GM12801 (cell line): ENCODE measurements around the gene ITGA8.

Source experiments
- TF ChIP-seq, protein P1 (sequence below): IDR thresholded peaks from one replicate; pipeline ENCODE4 v1.5.1; 2011; ENCODE audit warnings: control low read depth; ENCODE audit not compliant: insufficient read length; ENCODE audit errors: extremely low read depth

The ITGA8 gene

DNA sequence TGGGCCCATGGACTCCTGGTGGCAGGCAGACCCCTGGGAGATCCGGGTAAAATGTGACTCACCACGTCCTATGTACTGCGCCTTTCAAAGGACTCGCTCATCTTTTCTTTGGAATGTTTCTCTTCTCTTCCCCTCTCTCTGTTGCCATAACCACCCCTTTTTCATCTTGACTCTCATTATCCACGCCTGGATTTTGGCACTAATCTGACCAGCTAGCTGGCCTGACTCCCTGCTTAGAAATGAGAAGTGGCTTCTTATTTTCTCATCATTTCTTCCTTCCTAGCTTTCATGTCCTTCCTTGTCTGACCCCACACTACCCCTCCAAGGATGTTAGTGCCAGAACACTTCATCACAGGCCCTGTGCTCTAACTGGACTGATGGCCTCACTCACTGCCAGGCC, 250.6 kb downstream of the ITGA8 start:
- TF ChIP-seq, protein P1, sequence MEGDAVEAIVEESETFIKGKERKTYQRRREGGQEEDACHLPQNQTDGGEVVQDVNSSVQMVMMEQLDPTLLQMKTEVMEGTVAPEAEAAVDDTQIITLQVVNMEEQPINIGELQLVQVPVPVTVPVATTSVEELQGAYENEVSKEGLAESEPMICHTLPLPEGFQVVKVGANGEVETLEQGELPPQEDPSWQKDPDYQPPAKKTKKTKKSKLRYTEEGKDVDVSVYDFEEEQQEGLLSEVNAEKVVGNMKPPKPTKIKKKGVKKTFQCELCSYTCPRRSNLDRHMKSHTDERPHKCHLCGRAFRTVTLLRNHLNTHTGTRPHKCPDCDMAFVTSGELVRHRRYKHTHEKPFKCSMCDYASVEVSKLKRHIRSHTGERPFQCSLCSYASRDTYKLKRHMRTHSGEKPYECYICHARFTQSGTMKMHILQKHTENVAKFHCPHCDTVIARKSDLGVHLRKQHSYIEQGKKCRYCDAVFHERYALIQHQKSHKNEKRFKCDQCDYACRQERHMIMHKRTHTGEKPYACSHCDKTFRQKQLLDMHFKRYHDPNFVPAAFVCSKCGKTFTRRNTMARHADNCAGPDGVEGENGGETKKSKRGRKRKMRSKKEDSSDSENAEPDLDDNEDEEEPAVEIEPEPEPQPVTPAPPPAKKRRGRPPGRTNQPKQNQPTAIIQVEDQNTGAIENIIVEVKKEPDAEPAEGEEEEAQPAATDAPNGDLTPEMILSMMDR, result no peak

DNA sequence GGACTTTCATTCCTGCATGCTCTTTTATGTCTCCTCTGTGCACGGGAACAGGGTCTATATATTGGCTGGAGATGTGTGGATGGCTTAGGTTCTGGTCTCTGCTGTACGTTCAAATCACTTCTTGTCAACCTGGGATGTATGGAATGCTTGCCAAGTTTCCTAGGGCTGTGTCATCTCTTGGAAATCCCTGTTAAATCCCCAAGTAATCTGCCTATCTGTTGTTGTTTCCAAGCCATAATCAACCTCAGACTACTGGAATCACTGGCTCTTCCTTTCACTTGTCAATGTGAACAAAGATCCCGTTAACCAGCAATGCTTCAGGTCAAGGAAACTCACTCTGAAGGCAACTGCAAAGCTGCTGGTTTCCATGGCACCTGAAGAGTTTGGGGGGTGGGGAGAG, 255.3 kb downstream of the ITGA8 start:
- TF ChIP-seq, protein P1, result no peak
